ENCODE results near the gene UBE2F.

DNA sequence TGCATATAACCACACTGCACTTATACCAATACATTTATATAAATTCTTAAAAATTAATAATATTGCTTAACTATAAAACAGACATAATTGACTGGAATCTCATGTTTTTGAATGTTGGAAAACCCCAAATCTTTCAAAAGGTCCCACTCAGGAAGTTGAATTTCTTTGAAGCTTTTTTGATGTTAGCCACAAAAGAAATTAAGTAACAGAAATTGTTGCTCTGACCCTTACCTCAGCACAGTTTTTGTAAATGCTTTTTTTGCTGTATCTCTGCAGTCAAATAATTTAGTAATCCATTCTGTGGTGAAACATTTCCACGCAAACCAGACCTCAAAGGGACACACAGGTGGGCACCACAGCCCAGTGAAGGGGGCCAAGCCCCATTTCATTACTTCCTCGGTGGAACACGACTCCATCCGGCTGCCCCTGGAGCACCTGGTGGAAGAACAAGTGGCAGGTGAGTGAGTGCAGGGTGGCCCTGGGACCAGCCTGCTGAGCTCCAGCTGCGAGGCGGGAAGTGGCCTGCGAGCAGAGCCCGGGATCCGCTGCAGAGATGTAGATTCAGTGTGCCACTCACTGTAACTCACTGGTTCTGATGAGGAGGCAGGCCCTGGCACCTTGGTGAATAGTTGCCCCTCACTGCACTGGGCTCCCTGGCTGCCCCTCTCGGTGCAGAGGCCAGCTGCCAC, 102.4 kb downstream of the UBE2F start:
- TF ChIP-seq, protein P1, sequence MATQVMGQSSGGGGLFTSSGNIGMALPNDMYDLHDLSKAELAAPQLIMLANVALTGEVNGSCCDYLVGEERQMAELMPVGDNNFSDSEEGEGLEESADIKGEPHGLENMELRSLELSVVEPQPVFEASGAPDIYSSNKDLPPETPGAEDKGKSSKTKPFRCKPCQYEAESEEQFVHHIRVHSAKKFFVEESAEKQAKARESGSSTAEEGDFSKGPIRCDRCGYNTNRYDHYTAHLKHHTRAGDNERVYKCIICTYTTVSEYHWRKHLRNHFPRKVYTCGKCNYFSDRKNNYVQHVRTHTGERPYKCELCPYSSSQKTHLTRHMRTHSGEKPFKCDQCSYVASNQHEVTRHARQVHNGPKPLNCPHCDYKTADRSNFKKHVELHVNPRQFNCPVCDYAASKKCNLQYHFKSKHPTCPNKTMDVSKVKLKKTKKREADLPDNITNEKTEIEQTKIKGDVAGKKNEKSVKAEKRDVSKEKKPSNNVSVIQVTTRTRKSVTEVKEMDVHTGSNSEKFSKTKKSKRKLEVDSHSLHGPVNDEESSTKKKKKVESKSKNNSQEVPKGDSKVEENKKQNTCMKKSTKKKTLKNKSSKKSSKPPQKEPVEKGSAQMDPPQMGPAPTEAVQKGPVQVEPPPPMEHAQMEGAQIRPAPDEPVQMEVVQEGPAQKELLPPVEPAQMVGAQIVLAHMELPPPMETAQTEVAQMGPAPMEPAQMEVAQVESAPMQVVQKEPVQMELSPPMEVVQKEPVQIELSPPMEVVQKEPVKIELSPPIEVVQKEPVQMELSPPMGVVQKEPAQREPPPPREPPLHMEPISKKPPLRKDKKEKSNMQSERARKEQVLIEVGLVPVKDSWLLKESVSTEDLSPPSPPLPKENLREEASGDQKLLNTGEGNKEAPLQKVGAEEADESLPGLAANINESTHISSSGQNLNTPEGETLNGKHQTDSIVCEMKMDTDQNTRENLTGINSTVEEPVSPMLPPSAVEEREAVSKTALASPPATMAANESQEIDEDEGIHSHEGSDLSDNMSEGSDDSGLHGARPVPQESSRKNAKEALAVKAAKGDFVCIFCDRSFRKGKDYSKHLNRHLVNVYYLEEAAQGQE (IDR thresholded peaks at IDR 0.05; ENCODE audit: low read depth, low read length): no peak
- TF ChIP-seq, protein P2, sequence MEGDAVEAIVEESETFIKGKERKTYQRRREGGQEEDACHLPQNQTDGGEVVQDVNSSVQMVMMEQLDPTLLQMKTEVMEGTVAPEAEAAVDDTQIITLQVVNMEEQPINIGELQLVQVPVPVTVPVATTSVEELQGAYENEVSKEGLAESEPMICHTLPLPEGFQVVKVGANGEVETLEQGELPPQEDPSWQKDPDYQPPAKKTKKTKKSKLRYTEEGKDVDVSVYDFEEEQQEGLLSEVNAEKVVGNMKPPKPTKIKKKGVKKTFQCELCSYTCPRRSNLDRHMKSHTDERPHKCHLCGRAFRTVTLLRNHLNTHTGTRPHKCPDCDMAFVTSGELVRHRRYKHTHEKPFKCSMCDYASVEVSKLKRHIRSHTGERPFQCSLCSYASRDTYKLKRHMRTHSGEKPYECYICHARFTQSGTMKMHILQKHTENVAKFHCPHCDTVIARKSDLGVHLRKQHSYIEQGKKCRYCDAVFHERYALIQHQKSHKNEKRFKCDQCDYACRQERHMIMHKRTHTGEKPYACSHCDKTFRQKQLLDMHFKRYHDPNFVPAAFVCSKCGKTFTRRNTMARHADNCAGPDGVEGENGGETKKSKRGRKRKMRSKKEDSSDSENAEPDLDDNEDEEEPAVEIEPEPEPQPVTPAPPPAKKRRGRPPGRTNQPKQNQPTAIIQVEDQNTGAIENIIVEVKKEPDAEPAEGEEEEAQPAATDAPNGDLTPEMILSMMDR (IDR thresholded peaks at IDR 0.05): no peak
- TF ChIP-seq TEAD4 (IDR thresholded peaks at IDR 0.05; ENCODE audit: borderline replicate concordance, insufficient read depth): no peak
